Mesodermal cell (in vitro differentiated cells): ENCODE data around the gene MYO18B.

Experiments used
- H3K27ac ChIP-seq: 2 replicates; pipeline ENCODE4 v1.7.0; 2013; ENCODE audit warnings: mild to moderate bottlenecking, low read depth, low read length, moderate library complexity; ENCODE audit not compliant: severe bottlenecking
- H3K36me3 ChIP-seq: 2 replicates; pipeline ENCODE4 v1.7.1; 2013; ENCODE audit warnings: mild to moderate bottlenecking, low read length, moderate library complexity; ENCODE audit not compliant: control insufficient read depth, insufficient read depth
- H3K4me1 ChIP-seq: one replicate; pipeline ENCODE4 v1.7.1; 2013; ENCODE audit warnings: mild to moderate bottlenecking, low read length; ENCODE audit not compliant: insufficient read depth, control insufficient read depth, poor library complexity, severe bottlenecking
- H3K4me3 ChIP-seq: 2 replicates; pipeline ENCODE4 v1.7.0; 2013; ENCODE audit warnings: low read length, control low read depth, mild to moderate bottlenecking; ENCODE audit not compliant: insufficient read depth, poor library complexity, severe bottlenecking; ENCODE audit errors: extremely low read depth
- H3K9me3 ChIP-seq: 2 replicates; pipeline ENCODE4 v1.7.1; 2013; ENCODE audit warnings: mild to moderate bottlenecking, low read length, moderate library complexity; ENCODE audit not compliant: control insufficient read depth
- WGBS, 2 experiments: methylation state at CpG; one replicate each; pipeline ENCODE4 v1.1.5; 2013; ENCODE audit warnings: missing lambda C conversion rate in 2 of 2; ENCODE audit not compliant: insufficient coverage in 2 of 2; 5-methylcytosine and 5-hydroxymethylcytosine counted together

The MYO18B gene

GRCh38 chr22:25902402-25902801, 160.4 kb downstream of the MYO18B start:
- WGBS, 2 experiments: 75 to 79% methylated on average over 6 to 7 of the region's 8 CpGs
- peaks cover 11% of the 10 kb centered on the region for H3K9me3 ChIP-seq
- H3K4me3 ChIP-seq: no peak overlapping the region
- H3K36me3 ChIP-seq: no peaks in the 10 kb centered on the region
- H3K27ac ChIP-seq: no peak overlapping the region
- peaks cover 3% of the 10 kb centered on the region for H3K4me1 ChIP-seq

- H3K27ac ChIP-seq: no peak overlapping the region
- H3K4me1 ChIP-seq: peaks cover 3% of the 10 kb centered on the region
- H3K9me3 ChIP-seq: peaks cover 11% of the 10 kb centered on the region
- H3K36me3 ChIP-seq: no peaks in the 10 kb centered on the region
- 70 to 72% methylated on average over 4 to 5 of the region's 6 CpGs for WGBS, 2 experiments
- H3K4me3 ChIP-seq: no peak overlapping the region
Measured at GRCh38 chr22:25903294-25903693, 161.3 kb downstream of the MYO18B start.

GRCh38 chr22:25908212-25908611, 166.2 kb downstream of the MYO18B start:
- Histone ChIP-seq H3K9me3 (peaks cover 11% of the 10 kb centered on the region), H3K4me3 (no peak overlapping the region), H3K36me3 (no peaks in the 10 kb centered on the region), H3K4me1 (peaks cover 3% of the 10 kb centered on the region), H3K27ac (no peak overlapping the region)
- WGBS, 2 experiments: 94 to 95% methylated on average over 12 to 13 of the region's 13 CpGs

DNA sequence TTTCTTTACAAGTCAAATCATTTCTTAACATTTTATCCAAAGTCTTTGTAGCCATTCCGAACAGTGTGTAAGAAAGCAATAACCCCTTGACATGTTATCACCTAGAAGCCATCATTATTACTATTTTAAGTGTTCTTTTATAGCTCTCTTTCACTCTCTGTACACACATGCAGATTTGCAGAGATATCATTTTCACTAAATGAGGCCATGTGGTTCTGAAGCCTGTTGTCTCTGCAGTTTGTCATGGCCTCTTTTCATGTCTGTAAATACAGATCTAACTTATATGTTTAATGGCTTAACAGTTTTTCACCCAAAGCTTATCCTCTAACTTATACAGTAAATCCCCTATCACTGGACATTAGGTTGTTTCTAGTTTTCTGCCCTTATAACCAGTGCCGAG, 166.8 kb downstream of the MYO18B start:
- Histone ChIP-seq H3K4me3 (no peak overlapping the region), H3K4me1 (peaks cover 3% of the 10 kb centered on the region), H3K36me3 (no peaks in the 10 kb centered on the region), H3K9me3 (peaks cover 11% of the 10 kb centered on the region), H3K27ac (no peak overlapping the region)
- WGBS, 2 experiments: 60% methylated on average over 1 of the region's 2 CpGs; no CpG with 5 or more reads in 1 of the 2 experiments

- WGBS, 2 experiments: 72 to 86% methylated on average over 4 to 5 of the region's 7 CpGs
- no peaks in the 10 kb centered on the region for H3K36me3 ChIP-seq
Measured at GRCh38 chr22:25909614-25910387, 167.8 kb downstream of the MYO18B start.

DNA sequence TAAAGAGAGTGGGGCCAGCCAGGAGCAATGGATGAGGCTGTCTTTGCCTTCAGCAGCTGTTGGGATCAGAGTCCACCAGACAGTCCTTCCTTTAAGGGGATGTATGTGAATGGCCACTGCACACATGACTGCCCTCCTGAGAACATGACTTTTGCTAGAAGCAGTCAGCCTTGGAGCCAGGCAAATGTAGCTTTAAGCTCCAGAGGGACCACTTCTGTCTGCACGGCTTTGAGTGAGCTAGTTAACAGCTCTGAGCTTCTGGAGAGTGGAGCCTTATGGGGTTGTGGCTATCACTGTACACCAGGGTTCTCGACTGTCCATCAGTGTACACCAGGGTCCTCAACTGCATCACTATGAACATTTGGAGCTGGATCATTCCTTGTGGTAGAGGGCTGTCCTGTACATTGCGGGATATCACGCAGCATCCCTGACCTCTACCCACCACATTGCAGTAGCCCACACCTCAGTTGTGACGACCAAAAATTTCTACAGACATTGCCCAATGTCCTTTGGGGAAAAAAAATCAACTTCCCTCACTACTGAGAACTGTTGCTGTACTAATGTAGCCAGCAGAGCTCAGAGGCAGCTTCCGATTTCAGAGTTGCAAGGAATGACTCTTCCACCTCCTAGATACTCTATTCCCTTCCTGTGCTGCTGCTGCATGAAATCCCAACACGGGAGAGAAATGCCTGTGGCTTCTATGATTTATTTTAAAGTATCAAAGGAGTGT, 169.4 kb downstream of the MYO18B start:
- no peaks in the 10 kb centered on the region for H3K36me3 ChIP-seq
- 85 to 99% methylated on average over 5 to 6 of the region's 7 CpGs for WGBS, 2 experiments

More at GRCh38 chr22:25909614-25910387, 167.8 kb downstream of the MYO18B start:
- peaks cover 2% of the 10 kb centered on the region for H3K4me1 ChIP-seq
- H3K4me3 ChIP-seq: no peak overlapping the region
- H3K9me3 ChIP-seq: peaks cover 11% of the 10 kb centered on the region
- H3K27ac ChIP-seq: no peak overlapping the region

DNA sequence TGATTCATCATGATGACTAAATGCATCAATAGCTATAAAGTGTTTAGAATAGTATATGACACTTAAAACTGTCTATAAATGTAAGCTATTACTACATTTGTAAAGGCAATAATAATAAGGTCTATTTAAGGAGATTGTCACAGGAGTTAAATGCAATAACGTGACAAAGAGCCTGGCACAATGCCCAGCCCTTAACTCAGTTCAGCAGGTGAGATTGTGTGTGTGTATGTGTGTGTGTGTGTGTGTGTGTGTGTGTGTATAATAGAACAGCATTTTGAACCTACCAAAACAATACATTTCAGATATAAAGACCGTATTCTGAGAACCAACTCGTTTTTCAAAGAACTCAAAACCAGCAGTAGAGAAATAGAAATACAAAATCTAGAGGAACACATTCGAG, 177.5 kb downstream of the MYO18B start:
- Histone ChIP-seq H3K36me3 (no peaks in the 10 kb centered on the region), H3K4me3 (no peak overlapping the region), H3K9me3 (no peaks in the 10 kb centered on the region), H3K4me1 (no peaks in the 10 kb centered on the region), H3K27ac (no peak overlapping the region)
- WGBS, 2 experiments: 71 to 92% methylated on average over 1 to 3 of the region's 4 CpGs

More for the DNA sequence above, 169.4 kb downstream of the MYO18B start:
- peaks cover 5% of the 10 kb centered on the region for H3K9me3 ChIP-seq
- no peaks in the 10 kb centered on the region for H3K4me1 ChIP-seq
- no peak overlapping the region for H3K27ac ChIP-seq
- H3K4me3 ChIP-seq: no peak overlapping the region

- WGBS, 2 experiments: 92 to 95% methylated on average over 7 to 9 of the region's 10 CpGs
- Histone ChIP-seq H3K36me3 (no peaks in the 10 kb centered on the region), H3K4me3 (no peak overlapping the region)
Measured at GRCh38 chr22:25922141-25922540, 180.2 kb downstream of the MYO18B start.

GRCh38 chr22:25923914-25924313, 181.9 kb downstream of the MYO18B start:
- Histone ChIP-seq H3K4me3 (no peak overlapping the region), H3K4me1 (no peaks in the 10 kb centered on the region), H3K36me3 (no peaks in the 10 kb centered on the region), H3K27ac (no peak overlapping the region), H3K9me3 (peaks cover 5% of the 10 kb centered on the region)
- WGBS, 2 experiments: 70 to 76% methylated on average over 7 to 8 of the region's 8 CpGs

More at GRCh38 chr22:25922141-25922540, 180.2 kb downstream of the MYO18B start:
- Histone ChIP-seq H3K27ac (no peak overlapping the region), H3K9me3 (no peaks in the 10 kb centered on the region), H3K4me1 (no peaks in the 10 kb centered on the region)

DNA sequence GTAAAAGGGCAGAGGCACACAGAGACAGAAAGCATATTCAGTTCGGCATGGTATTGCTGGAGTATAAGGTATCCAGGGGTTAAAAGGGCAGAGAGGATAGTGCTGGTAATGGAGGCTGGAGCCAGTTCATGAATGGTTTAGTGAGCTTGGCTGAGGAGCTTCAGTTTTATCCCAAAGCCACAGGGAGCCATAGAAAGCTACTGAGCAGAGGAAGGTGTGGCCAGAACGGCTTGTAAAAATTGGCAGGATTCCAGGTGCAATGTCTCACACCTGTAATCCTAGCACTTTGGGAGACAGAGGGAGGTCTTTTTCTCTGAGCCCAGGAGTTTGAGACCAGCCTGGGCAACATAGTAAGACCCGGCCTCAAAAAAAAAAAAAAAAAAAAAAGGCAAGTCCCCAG, 186.1 kb downstream of the MYO18B start:
- no peaks in the 10 kb centered on the region for H3K36me3 ChIP-seq
- peaks cover 5% of the 10 kb centered on the region for H3K9me3 ChIP-seq
- no peak overlapping the region for H3K4me3 ChIP-seq
- WGBS, 2 experiments: 51 to 66% methylated on average over 2 to 3 of the region's 3 CpGs
- H3K27ac ChIP-seq: no peak overlapping the region
- H3K4me1 ChIP-seq: no peaks in the 10 kb centered on the region
